IgD-negative memory B cell (primary cell): ENCODE results near the gene CAMKK2. TPM values are rescaled to one million over a fixed set of nuclear protein-coding genes. Genes with fewer than 3 reads are reported as not detected.
A peak's percentile ranks its signal among the peaks of the same experiment; 100 is the strongest.
"Not testable (repeated sequence)": the region's sequence is repeated elsewhere in the genome, so short reads cannot be mapped to it uniquely, and the experiment has no call there.

Experiments used
- H3K27ac Mint-ChIP-seq, 3 donors: one replicate each; pipeline ENCODE4 v1.8.0; 2020 to 2022; ENCODE audit warnings: mild to moderate bottlenecking in 3 of 3, mixed read lengths in 3 of 3, moderate library complexity in 1 of 3
- H3K27me3 Mint-ChIP-seq: one replicate; pipeline ENCODE4 v1.8.0; 2021; ENCODE audit warnings: mixed read lengths
- H3K36me3 Mint-ChIP-seq: one replicate; pipeline ENCODE4 v1.8.0; 2020; ENCODE audit warnings: mild to moderate bottlenecking, mixed read lengths
- H3K4me1 Mint-ChIP-seq, 3 donors: one replicate each; pipeline ENCODE4 v1.8.0; 2020 to 2022; ENCODE audit warnings: mixed read lengths in 3 of 3, mild to moderate bottlenecking in 1 of 3
- H3K4me3 Mint-ChIP-seq, 4 donors: one replicate each; pipeline ENCODE4 v1.8.0; 2020 to 2022; ENCODE audit warnings: mild to moderate bottlenecking in 4 of 4, mixed read lengths in 4 of 4, moderate library complexity in 3 of 4
- H3K9me3 Mint-ChIP-seq, 3 donors: one replicate each; pipeline ENCODE4 v1.8.0; 2020 to 2021; ENCODE audit warnings: mixed read lengths in 3 of 3, mild to moderate bottlenecking in 1 of 3
- polyA plus RNA-seq: library from polyadenylated mRNA; unstranded; fragments of 300-500 nt; fragmentation: Illumina TruSeq; gene quantifications from one replicate; pipeline ENCODE4 v1.2.3, GENCODE V29; 2021

The CAMKK2 gene
- polyA plus RNA-seq, 1 donor from 2014 or later, result 17.0 TPM

DNA sequence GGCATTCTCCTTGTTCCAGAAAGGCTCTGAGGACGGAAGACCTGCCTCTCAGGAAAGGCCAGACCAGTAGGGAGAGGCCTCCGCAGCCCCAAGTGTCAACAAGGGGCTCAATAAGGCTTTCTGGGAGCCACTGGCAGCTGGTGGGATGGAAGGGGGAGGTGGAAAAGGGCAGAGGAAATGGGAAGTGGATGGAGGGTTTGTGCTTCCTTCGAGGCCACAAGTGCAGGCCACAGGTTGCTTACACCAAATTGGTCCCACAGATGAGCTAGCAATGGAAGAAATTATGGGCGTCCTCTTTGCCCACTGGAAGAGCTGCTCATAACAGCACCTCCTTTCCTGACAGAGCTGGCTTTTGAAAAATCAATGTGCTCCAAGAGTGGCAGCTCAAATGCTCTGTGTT is 58.4 kb downstream of the CAMKK2 start:
- Mint-ChIP-seq H3K27ac (peak overlapping the region; percentile 56 to 88 (median 88)), H3K27me3 (no peaks in the 10 kb centered on the region), H3K4me1 (peaks cover 10 to 17% (median 16%) of the 10 kb centered on the region in 3 donors), H3K36me3 (peaks cover 8% of the 10 kb centered on the region), H3K9me3 (no peaks in the 10 kb centered on the region), H3K4me3 (no peak overlapping the region)

DNA sequence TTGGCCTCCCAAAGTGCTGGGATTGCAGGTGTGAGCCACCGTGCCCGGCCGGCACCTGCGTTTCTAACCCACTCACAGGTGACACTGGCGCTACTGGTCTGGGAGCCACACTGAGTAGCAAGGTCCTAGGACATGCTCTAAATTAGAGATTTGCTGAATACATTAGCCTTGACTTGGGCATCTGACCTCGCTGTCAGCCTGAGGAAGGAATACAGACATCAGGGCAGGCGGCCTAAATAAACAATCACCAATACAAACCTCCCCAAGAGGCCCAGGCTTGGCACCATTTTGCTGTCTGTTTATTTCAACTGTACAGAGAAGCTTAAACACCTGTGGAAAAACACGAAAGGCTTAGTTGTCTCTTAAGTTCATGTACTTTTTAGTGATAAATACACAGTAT is 59.1 kb downstream of the CAMKK2 start:
- Mint-ChIP-seq H3K27ac (peak overlapping the region in 1 of 3 donors; percentile 88), H3K36me3 (peaks cover 8% of the 10 kb centered on the region), H3K4me3 (no peak overlapping the region), H3K4me1 (peaks cover 10 to 17% (median 16%) of the 10 kb centered on the region in 3 donors), H3K9me3 (no peaks in the 10 kb centered on the region), H3K27me3 (no peaks in the 10 kb centered on the region)

DNA sequence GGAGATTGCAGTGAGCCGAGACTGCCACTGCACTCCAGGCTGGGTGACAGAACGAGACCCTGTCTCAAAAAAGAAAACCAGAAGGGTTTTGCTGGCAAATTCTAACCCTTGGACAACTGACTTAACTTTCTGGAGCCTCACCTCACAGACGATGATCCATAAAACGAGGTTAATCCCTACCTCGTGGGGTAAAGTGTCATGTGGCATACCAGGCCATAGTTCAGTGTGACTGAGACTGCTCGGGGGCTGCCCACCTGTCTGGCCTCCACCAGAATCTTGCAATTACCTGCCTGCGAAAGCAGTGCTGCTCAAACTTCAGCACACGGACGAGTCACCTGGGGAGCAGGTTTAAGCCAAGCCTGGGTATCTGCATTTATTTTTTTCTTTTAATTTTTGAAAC is 59.7 kb downstream of the CAMKK2 start:
- Mint-ChIP-seq H3K9me3 (no peaks in the 10 kb centered on the region), H3K4me1 (peaks cover 10 to 17% (median 16%) of the 10 kb centered on the region in 3 donors), H3K27ac (no peak overlapping the region), H3K4me3 (no peak overlapping the region), H3K27me3 (no peaks in the 10 kb centered on the region), H3K36me3 (peaks cover 8% of the 10 kb centered on the region)

DNA sequence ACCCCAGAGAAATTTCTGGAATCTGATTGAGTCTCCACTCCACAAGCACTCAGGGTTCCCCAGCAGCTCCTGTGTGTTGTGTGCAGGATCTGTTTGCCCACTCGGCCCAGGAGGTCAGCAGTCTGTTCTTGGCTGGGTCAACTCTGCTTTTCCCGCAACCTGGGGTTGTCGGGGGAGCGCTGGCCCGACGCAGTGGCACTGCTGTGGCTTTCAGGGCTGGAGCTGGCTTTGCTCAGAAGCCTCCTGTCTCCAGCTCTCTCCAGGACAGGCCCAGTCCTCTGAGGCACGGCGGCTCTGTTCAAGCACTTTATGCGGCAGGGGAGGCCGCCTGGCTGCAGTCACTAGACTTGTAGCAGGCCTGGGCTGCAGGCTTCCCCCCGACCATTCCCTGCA is 62.9 kb downstream of the CAMKK2 start:
- Mint-ChIP-seq H3K9me3 (no peaks in the 10 kb centered on the region), H3K4me3 (no peak overlapping the region), H3K4me1 (peaks cover 2 to 9% (median 3%) of the 10 kb centered on the region in 3 donors), H3K36me3 (peaks cover 5% of the 10 kb centered on the region), H3K27me3 (no peaks in the 10 kb centered on the region), H3K27ac (no peak overlapping the region)

DNA sequence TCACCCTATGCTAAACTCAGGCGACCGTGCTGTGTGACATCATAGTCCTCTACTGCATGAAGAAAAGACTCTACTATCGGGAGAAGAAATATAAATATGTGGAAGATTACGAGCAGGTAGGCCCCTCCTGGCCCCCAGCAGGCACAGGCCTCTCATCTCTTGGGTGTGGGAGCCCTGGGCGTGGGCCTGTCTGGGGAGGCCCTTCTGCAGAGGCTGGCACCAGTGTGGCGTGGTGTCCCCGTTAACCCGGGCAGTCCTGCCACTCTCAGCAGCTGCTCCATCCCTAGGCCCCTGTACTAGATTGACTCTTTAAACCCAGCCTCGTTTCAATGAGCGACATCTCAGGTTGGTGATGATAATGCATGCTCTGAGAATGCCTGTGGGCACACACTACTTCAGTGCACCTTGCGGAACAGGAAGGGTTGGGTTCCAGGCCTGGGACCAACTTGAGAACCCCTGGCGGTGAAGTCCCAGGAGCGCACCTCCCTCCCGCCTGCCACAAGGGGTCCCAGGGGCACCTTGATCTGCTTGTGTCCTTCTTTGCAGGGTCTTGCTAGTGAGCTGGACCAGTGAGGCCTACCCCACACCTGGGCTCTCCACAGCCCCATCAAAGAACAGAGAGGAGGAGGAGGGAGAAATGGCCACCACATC is 63.4 kb downstream of the CAMKK2 start:
- Mint-ChIP-seq H3K4me1 (peaks cover 2 to 9% (median 5%) of the 10 kb centered on the region in 3 donors), H3K27ac (no peak overlapping the region), H3K4me3 (no peak overlapping the region), H3K36me3 (peaks cover 5% of the 10 kb centered on the region), H3K9me3 (no peaks in the 10 kb centered on the region), H3K27me3 (no peaks in the 10 kb centered on the region)

DNA sequence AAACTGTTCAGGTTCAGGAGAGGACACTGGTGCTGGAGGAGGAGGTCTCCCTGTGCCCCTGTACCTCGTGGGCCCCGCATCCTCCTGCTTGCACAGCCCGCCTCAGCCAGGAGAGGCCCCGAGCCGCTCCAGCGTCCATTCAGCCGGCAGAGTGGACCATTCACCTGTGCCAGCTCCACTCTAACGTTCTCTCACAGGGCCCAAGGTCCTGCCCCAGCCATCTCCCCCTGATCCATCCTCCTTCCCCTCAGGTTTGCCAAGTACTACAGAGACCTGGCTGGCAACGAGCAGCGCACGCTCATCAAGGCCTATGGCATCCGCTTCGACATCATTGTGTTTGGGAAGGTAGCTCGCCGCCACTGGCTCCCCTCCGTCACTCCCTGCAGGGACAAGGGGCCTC is 64.3 kb downstream of the CAMKK2 start:
- Mint-ChIP-seq H3K4me3 (no peak overlapping the region), H3K36me3 (peaks cover 5% of the 10 kb centered on the region), H3K27ac (no peak overlapping the region)

DNA sequence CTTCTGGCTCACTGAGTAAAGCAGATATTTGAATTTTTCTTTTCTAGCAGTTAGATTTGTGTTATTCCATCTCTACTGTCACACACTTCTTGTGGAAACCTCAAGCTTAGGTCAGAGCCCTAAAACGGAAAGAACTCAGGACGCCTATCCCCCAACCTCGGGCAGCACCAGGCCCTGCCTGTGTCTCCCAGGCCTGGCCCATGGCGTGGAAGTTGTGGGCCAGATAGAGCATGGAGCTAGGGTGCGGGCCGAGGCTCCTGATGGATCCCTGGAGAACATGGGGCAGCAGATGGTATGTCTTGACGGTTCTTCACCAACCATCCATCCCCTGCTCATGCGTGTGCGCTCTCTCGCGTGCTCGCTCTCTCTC is 66.0 kb downstream of the CAMKK2 start:
- no peaks in the 10 kb centered on the region for H3K27me3 Mint-ChIP-seq
- no peaks in the 10 kb centered on the region for H3K9me3 Mint-ChIP-seq
- H3K36me3 Mint-ChIP-seq, result peaks cover 3% of the 10 kb centered on the region
- H3K4me3 Mint-ChIP-seq, result peak overlapping the region in 1 of 4 donors; percentile 51
- peak overlapping the region in 1 of 3 donors; percentile 56 for H3K27ac Mint-ChIP-seq
- peaks cover 11 to 16% (median 15%) of the 10 kb centered on the region in 3 donors for H3K4me1 Mint-ChIP-seq

More for the DNA sequence above, 64.3 kb downstream of the CAMKK2 start:
- Mint-ChIP-seq H3K27me3 (no peaks in the 10 kb centered on the region), H3K9me3 (no peaks in the 10 kb centered on the region), H3K4me1 (peaks cover 6 to 14% (median 11%) of the 10 kb centered on the region in 3 donors)

DNA sequence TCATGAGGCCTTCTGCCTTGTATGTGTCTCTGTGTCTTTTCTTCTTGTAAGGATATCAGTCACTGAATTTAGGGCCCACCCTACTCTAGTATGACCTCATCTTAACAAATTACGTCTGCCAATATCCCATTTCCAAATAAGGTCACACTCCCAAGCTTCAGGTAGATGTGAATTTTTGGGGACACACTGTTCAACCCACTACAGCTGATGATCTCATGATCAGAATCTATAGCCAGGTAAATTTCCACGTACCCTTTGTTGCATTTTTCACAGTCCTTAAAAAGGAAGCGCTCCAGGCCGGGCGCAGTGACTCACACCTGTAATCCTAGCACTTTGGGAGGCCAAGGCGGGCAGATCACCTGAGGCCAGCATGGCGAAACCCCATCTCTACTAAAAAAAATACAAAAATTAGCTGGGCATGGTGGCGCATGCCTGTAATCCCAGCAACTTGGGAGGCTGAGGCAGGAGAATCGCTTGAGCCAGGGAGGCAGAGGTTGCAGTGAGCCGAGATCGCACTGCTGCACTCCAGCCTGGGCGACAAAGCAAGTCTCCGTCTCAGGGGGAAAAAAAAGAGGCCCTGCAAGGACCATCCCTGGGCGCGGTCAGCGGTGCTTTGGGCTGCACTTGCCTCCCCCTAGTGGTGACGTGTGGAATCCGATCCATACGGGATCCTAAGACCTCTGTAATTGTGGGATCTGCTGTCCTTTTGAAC is 66.5 kb downstream of the CAMKK2 start:
- not testable (repeated sequence) for H3K27me3 Mint-ChIP-seq, H3K9me3 Mint-ChIP-seq, H3K36me3 Mint-ChIP-seq
- H3K27ac Mint-ChIP-seq, result peak overlapping the region in 1 of 3 donors; percentile 56
- peaks cover 11 to 16% (median 15%) of the 10 kb centered on the region in 3 donors for H3K4me1 Mint-ChIP-seq
- H3K4me3 Mint-ChIP-seq, result peak overlapping the region in 1 of 4 donors; percentile 51

DNA sequence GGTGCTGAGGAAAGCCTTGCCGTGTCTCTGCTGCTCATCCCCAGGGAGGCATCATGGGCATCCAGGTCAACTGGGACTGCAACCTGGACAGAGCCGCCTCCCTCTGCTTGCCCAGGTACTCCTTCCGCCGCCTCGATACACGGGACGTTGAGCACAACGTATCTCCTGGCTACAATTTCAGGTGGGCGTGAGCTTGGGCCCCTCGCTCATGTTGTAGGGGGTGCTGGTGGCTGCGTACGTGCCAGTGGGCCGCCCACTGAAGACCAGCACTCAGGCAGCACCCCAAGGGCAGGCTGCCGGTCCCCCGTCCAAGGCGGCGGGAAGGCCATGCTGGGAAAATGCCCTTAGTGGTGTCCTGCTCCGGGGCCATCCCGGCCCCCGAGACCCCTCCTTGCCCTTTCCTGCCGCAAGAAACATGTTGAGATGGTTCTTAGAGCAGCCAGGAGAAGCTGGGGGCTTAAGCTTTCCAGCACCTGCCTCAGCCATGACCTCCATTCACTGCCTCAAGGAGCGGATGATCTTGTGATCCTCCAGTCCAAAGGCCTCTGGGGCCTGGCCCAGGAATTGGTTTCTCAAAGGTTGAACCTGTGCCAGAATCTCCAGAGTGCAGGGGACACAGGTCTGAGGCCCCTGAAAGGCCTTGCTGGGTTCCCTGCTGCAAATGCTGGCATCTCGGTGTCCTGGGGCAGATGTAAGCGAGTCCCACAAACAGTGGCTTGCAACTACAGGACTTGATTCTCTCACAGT is 67.4 kb downstream of the CAMKK2 start:
- no peaks in the 10 kb centered on the region for H3K9me3 Mint-ChIP-seq
- H3K4me1 Mint-ChIP-seq, result peaks cover 13 to 20% (median 16%) of the 10 kb centered on the region in 3 donors
- H3K27me3 Mint-ChIP-seq, result no peaks in the 10 kb centered on the region
- no peaks in the 10 kb centered on the region for H3K36me3 Mint-ChIP-seq
- no peak overlapping the region for H3K4me3 Mint-ChIP-seq
- H3K27ac Mint-ChIP-seq, result peak overlapping the region in 1 of 3 donors; percentile 41

DNA sequence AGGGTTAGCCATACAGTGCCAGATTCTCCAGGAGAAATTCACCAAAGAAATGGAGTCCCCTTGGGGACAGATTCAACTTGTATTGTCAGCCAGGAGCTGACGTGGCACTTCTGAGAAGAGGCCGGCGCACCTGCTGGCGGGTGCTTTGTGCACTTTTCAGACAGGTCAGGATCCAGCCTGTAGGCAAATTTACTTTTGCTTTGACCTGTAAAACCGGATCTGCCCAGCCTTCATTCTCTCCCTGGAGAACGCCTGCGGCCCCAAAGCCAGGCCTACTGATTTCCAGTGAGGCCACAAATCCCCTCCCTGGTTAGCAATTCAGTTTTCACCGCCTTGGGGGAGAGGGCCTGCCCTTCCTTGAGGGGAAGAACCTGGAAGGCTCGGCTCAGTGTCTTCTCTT is 69.2 kb downstream of the CAMKK2 start:
- H3K4me1 Mint-ChIP-seq, result peaks cover 24 to 34% (median 28%) of the 10 kb centered on the region in 3 donors
- no peaks in the 10 kb centered on the region for H3K9me3 Mint-ChIP-seq
- no peaks in the 10 kb centered on the region for H3K27me3 Mint-ChIP-seq
- H3K36me3 Mint-ChIP-seq, result peaks cover 4% of the 10 kb centered on the region
- H3K27ac Mint-ChIP-seq, result peak overlapping the region in 2 of 3 donors; percentile 82
- peak overlapping the region in 3 of 4 donors; percentile 29 to 86 (median 84) for H3K4me3 Mint-ChIP-seq

DNA sequence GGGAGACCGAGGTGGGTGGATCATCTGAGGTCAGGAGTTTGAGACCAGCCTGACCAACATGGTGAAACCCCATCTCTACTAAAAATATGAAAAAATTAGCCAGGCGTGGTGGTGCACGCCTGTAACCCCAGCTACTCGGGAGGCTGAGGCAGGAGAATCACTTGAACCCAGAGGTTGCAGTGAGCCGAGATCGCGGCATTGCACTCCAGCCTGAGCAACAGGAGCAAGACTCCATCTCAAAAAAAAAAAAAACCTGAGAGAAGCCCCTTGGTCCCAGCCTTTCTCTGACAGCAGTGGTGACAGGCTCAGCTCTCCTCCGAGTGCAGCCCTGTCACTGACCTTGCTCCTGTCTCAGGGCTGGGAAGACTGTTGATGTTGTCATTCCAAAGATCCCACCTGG is 69.6 kb downstream of the CAMKK2 start:
- H3K27ac Mint-ChIP-seq, result peak overlapping the region in 2 of 3 donors; percentile 82
- H3K27me3 Mint-ChIP-seq, H3K36me3 Mint-ChIP-seq, H3K9me3 Mint-ChIP-seq: not testable (repeated sequence)
- H3K4me3 Mint-ChIP-seq, result peak overlapping the region in 2 of 4 donors; percentile 65 to 84
- H3K4me1 Mint-ChIP-seq, result peaks cover 24 to 34% (median 28%) of the 10 kb centered on the region in 3 donors

DNA sequence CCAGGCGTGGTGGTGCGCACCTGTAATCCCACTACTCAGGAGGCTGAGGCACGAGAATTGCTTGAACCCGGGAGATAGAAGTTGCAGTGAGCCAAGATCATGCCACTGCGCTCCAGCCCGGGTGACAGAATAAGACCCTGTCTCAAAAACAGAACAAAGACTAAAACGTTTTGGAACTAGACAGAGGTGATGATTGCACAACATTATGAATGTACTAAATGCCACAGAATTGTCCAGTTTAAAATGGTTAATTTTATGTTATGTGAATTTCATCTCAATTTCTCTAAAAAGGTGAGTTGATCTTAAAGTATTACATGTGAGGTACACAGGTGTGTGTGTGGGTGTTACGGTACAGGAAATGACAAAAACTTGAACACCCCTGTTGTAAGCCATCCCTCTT is 70.1 kb downstream of the CAMKK2 start:
- Mint-ChIP-seq H3K27ac (peak overlapping the region in 1 of 3 donors; percentile 82), H3K4me1 (peaks cover 24 to 34% (median 28%) of the 10 kb centered on the region in 3 donors), H3K27me3 (no peaks in the 10 kb centered on the region), H3K9me3 (no peaks in the 10 kb centered on the region), H3K36me3 (peaks cover 4% of the 10 kb centered on the region), H3K4me3 (peak overlapping the region in 1 of 4 donors; percentile 9)

DNA sequence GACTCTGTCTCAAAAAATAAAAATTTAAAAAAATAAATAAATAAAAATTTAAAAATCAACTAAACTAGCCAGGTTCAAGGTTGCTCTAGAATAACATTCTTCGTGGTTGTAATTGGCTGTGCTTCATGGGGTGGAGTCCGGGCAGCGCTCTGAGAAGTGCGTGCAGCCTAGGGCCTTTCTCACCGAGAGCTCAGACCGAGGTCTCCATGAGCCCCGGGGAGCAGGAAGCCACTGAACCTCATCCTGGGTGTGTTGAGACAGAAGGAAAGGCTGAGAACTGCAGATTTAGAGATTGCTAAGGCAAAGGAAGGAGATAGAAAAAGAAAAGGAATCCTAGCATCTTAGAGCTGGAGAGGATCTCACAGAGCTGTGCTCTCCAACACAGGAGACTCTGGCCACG is 71.9 kb downstream of the CAMKK2 start:
- peak overlapping the region in 2 of 3 donors; percentile 27 to 71 for H3K27ac Mint-ChIP-seq
- H3K36me3 Mint-ChIP-seq, result peaks cover 4% of the 10 kb centered on the region
- peaks cover 19 to 32% (median 22%) of the 10 kb centered on the region in 3 donors for H3K4me1 Mint-ChIP-seq
- H3K4me3 Mint-ChIP-seq, result peak overlapping the region in 1 of 4 donors; percentile 81
- H3K9me3 Mint-ChIP-seq, result no peaks in the 10 kb centered on the region
- no peaks in the 10 kb centered on the region for H3K27me3 Mint-ChIP-seq

DNA sequence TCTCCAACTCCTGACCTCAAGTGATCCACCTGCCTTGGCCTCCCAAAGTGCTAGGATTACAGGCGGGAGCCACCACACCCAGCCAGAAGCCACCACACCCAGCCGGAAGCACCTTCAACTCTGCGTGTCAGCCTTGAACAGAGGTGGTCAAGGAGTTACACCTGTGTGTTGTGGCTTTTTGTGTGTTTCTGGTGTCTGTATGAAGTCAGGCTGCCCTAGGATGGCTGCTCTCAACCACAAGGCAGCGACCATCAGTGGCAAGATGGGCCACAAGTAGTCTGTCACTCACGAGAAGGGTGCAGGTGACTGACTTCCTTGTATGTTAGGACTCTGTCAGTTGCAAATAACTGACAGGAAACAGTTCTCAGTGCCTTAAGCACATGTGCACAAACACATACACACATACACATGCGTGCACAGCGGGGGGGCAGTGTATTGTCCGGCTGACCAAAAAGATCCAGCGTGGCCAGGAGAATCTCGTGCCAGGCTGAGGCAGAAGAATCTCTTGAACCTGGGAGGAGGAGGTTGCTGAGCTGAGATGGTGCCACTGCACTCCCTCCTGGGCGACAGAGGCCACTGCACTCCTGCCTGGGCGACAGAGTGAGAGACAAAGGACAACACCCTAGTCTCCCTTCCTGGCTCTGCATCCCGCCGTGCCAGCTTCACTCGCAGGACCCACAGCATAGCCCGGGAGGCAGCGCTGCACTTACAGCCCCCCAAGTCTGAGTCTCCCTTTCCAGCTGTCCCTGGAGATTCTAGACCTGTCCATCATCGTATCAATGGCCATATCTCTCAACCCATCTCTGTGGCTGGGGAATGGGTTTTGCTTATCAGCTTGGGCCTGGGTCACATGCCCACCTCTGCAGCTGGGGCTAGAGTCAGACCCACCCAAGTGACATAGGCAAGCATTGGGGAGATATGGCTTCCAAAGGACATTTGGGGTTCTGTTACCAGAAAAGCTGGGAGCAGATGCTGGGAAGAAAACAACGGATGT is 72.9 kb downstream of the CAMKK2 start:
- H3K4me1 Mint-ChIP-seq, result peaks cover 19 to 33% (median 22%) of the 10 kb centered on the region in 3 donors
- peaks cover 4% of the 10 kb centered on the region for H3K36me3 Mint-ChIP-seq
- peak overlapping the region; percentile 34 to 88 (median 60) for H3K4me3 Mint-ChIP-seq
- no peaks in the 10 kb centered on the region for H3K27me3 Mint-ChIP-seq
- no peaks in the 10 kb centered on the region for H3K9me3 Mint-ChIP-seq
- H3K27ac Mint-ChIP-seq, result peak overlapping the region; percentile 88 to 91 (median 90)
